ENCODE measurements around the gene MAML1.

MAML1 gene

DNA sequence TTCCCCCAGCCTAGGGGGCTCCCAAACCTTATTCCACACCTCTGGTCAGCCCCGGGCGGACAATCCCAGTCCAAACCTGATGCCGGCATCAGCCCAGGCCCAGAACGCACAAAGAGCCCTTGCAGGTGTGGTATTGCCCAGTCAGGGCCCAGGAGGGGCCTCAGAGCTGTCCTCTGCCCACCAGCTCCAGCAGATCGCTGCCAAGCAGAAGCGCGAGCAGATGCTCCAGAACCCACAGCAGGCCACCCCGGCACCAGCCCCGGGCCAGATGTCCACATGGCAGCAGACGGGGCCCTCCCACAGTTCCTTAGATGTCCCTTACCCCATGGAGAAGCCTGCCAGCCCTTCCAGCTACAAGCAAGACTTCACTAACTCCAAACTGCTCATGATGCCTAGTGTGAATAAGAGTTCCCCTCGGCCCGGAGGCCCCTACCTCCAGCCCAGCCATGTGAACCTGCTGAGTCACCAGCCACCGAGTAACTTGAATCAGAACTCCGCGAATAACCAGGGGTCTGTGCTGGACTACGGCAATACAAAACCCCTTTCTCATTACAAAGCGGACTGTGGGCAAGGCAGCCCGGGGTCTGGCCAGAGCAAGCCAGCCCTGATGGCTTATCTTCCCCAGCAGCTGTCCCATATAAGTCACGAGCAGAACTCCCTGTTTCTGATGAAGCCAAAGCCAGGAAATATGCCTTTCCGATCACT is 33.6 kb downstream of the MAML1 start:
- TF ChIP-seq JUND (IDR thresholded peaks at IDR 0.05; ENCODE audit: low read depth) = no peak
- in situ Hi-C loops (cut with HindIII; ENCODE audit: low pct_unique_long_range_greater_than_20kb, low sequenced_read_pairs) = no loop called here
- no peak for DNase-seq (ENCODE audit: low read depth in 1 of 2, low spot score in 1 of 2)

DNA sequence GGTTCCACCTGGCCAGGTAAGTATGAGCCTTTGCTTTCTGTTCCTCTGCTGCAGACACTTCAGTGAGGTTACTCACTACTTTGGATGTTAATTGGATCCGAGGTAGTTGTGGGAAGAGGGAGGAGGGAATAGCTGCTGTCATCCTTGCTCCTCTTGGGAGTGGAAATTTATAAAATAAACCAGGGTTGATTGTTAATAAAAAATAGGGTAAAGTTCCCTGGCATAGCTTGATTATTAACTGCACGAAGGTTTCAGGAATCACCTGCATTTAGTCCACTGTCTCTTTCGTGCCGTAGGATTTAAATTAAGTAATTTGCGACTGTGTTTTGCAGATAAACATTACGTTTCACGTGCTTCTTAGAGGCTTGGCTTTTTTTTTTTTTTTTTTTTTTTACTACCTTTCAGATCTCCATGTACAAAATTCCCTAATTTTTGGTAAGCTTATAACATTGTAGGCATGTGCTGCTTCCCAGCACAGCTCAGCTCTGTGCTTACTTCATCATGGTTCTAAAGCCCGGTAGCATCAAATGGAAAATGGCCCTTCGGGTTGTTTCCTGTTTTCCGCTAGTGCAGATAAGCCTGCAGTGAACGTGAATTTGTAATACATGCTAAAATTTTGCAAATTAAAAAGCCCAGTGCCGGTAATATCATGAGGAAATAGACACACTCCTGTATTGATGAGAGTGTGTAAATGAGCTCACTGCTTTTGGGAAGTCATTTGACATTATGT is 34.3 kb downstream of the MAML1 start:
- TF ChIP-seq JUND (IDR thresholded peaks at IDR 0.05; ENCODE audit: low read depth) = no peak
- DNase-seq (ENCODE audit: low read depth in 1 of 2, low spot score in 1 of 2) = no peak
- in situ Hi-C loops (cut with HindIII; ENCODE audit: low pct_unique_long_range_greater_than_20kb, low sequenced_read_pairs) = no loop called here

DNA sequence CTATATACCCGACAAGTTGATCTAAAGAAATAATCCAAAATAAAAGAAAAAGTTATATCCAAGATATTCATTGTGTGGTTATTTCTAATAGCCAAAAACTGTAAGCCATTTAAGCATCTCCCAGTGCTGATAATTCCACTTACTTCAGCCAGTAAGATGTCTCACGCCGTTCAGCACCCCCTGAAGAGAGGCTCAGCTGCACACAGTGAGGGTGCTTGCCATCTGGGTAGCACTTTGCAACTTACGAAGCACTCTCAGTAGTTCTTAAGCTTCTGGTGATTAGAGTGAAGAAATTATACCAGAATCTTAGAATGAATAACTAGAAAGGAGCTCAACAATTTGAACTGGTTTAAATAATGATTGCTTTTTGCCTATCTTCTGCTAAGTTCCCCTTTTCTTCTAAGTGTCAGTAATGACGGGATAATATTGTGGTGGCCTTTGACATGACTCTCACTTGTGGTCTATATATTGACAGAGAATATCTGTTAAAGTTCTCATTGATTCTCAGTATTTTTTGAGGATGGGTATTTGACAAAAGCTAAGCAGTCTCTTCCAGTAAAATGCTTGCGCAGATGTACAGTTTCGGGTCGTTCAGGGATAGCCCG is 35.0 kb downstream of the MAML1 start:
- in situ Hi-C loops (cut with HindIII; ENCODE audit: low pct_unique_long_range_greater_than_20kb, low sequenced_read_pairs) = no loop called here
- no peak for TF ChIP-seq JUND (IDR thresholded peaks at IDR 0.05; ENCODE audit: low read depth)
- DNase-seq (ENCODE audit: low read depth in 1 of 2, low spot score in 1 of 2) = no peak

DNA sequence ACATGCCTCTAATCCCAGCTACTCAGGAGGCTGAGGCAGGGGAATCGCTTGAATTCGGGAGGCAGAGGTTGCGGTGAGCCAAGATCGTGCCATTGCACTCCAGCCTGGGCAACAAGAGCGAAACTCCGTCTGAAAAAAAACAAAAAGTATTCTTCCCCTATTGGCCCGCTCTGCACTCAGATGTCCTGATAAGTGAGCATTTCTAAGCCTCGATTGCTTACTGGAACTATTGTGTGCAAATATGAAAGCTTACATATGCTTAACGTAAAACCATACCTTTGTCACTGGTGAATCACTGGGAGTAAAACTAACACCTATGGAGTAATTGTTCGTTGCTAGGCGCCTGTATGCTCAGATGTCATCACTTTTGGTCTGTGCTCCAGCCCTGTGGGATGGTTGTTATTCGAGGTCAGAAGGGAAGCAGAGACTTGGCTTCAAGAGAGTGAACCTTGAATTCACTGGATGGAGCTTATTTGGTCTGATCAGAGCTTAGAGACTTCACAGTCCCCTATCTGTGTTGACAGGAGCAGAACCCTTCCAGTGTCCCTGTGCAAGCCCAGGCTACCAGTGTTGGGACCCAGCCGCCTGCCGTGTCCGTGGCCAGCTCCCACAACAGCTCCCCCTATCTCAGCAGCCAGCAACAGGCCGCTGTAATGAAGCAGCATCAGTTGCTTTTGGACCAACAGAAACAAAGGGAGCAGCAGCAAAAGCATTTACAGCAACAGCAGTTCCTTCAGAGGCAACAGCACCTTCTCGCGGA is 35.9 kb downstream of the MAML1 start:
- no peak for DNase-seq (ENCODE audit: low read depth in 1 of 2, low spot score in 1 of 2)
- in situ Hi-C loops (cut with HindIII; ENCODE audit: low pct_unique_long_range_greater_than_20kb, low sequenced_read_pairs) = no loop called here
- no peak for TF ChIP-seq JUND (IDR thresholded peaks at IDR 0.05; ENCODE audit: low read depth)

DNA sequence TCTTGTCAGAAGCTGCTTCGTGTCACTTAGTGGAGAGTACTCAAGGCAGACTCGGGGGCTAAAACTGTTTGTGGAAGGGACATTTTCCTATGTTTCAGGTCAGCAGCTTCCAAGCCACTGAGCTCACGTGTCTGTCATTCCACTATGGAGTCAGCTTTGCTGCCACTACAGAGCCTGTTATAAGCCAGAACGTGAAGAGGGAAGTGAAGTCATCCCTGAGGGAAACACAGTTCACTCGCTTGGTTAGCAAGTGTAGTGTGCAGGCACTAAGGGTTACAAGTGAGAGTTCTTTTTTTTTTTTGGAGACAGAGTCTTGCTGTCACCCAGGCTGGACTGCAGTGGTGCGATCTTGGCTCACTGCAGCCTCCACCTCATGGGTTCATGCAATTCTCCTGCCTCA is 36.6 kb downstream of the MAML1 start:
- DNase-seq (ENCODE audit: low read depth in 1 of 2, low spot score in 1 of 2) = no peak
- TF ChIP-seq JUND (IDR thresholded peaks at IDR 0.05; ENCODE audit: low read depth) = no peak
- in situ Hi-C loops (cut with HindIII; ENCODE audit: low pct_unique_long_range_greater_than_20kb, low sequenced_read_pairs) = no loop called here

DNA sequence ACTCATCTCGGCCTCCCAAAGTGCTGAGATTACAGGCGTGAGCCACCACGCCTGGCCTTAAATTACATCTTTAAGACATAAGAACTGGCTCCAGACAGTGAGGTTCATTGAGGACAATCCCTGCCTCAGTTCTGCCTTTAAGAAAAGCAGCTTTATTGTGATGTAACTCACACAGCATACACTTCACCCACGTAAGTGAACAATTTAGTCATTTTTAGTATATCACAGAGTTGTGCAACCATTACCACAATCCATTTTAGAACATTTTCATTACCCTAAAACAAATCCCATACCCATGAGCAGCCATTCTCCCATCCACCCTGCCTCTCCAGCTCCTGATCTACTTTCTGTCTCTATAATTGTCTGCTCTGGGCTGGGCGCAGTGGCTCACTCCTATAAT is 37.2 kb downstream of the MAML1 start:
- in situ Hi-C loops (cut with HindIII; ENCODE audit: low pct_unique_long_range_greater_than_20kb, low sequenced_read_pairs) = no loop called here
- DNase-seq (ENCODE audit: low read depth in 1 of 2, low spot score in 1 of 2) = no peak

DNA sequence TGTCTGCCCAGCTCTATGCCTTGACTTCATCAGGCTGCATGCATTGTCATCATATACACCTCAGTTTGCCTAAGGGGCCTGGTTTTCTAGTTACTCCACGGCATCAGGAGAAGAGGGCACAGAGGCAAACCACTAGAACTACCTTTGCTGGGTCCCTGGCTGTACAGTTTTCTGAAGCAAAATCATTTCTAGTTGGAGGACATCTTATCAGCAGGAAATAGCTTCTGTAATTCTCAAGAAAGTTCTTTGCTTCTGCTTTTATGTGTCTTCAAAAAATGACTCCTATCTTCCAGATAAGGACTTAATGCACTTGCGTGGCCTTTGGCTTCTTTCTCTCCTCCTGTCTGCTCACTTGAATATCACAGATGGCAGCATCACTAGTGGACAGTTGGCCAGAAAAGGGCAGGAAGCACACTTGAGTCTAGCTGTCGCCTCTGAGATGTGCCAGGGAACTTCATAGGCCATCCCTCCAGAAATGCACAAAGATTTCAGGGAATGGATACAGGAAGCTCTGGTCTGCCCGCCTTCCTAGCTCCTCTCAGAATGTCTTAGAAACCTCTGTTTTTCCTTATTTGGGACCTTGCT is 38.8 kb downstream of the MAML1 start:
- in situ Hi-C loops (cut with HindIII; ENCODE audit: low pct_unique_long_range_greater_than_20kb, low sequenced_read_pairs) = no loop called here
- no peak for DNase-seq (ENCODE audit: low read depth in 1 of 2, low spot score in 1 of 2)
- TF ChIP-seq JUND (IDR thresholded peaks at IDR 0.05; ENCODE audit: low read depth) = no peak

More for the DNA sequence above, 37.2 kb downstream of the MAML1 start:
- no peak for TF ChIP-seq JUND (IDR thresholded peaks at IDR 0.05; ENCODE audit: low read depth)

DNA sequence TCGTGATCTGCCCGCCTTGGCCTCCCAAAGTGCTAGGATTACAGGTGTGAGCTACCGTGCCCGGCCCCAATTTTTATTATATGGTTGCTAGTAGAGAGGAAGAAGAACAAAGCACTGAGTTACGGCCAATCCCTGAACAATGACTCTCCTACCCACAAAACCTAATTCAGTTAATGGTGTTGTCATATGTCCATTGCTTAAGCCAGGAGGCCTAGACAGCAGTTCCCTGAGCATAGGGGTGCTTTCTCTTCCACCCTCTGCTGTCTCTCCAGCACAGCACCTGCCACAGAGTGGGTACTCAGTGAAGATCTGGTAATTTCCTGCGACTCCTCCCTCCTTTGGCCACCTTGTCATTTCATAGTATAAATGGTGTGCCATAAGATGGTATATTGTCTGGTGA is 39.7 kb downstream of the MAML1 start:
- no peak for DNase-seq (ENCODE audit: low read depth in 1 of 2, low spot score in 1 of 2)
- in situ Hi-C loops (cut with HindIII; ENCODE audit: low pct_unique_long_range_greater_than_20kb, low sequenced_read_pairs) = no loop called here
- no peak for TF ChIP-seq JUND (IDR thresholded peaks at IDR 0.05; ENCODE audit: low read depth)

DNA sequence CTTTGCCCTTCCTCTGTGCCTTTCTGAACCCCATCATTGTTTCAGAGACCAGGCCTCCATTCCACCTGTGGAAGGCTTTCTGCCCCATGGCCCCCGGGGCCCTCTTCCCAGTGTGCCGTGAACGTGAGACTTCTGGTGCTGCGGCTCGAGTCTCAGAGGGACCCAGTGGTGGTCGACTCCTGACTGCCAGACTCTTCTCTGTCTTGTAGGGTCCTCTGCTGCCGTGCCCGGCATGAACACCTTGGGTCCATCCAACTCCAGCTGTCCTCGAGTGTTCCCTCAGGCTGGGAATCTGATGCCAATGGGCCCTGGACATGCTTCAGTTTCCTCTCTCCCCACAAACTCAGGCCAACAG is 41.0 kb downstream of the MAML1 start:
- in situ Hi-C loops (cut with HindIII; ENCODE audit: low pct_unique_long_range_greater_than_20kb, low sequenced_read_pairs) = no loop called here
- DNase-seq (ENCODE audit: low read depth in 1 of 2, low spot score in 1 of 2) = no peak
- TF ChIP-seq JUND (IDR thresholded peaks at IDR 0.05; ENCODE audit: low read depth) = no peak

DNA sequence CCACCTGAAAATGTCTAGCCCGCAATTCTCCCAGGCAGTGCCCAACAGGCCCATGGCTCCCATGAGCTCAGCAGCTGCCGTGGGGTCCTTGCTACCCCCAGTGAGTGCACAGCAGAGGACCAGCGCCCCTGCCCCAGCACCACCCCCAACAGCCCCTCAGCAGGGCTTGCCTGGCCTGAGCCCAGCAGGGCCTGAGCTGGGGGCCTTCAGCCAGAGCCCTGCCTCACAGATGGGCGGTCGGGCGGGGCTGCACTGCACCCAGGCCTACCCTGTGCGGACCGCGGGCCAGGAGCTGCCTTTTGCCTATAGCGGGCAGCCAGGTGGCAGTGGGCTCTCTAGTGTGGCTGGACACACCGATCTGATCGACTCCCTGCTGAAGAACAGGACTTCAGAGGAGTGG is 41.8 kb downstream of the MAML1 start:
- TF ChIP-seq JUND (IDR thresholded peaks at IDR 0.05; ENCODE audit: low read depth) = no peak
- in situ Hi-C loops (cut with HindIII; ENCODE audit: low pct_unique_long_range_greater_than_20kb, low sequenced_read_pairs) = no loop called here
- DNase-seq (ENCODE audit: low read depth in 1 of 2, low spot score in 1 of 2) = no peak

DNA sequence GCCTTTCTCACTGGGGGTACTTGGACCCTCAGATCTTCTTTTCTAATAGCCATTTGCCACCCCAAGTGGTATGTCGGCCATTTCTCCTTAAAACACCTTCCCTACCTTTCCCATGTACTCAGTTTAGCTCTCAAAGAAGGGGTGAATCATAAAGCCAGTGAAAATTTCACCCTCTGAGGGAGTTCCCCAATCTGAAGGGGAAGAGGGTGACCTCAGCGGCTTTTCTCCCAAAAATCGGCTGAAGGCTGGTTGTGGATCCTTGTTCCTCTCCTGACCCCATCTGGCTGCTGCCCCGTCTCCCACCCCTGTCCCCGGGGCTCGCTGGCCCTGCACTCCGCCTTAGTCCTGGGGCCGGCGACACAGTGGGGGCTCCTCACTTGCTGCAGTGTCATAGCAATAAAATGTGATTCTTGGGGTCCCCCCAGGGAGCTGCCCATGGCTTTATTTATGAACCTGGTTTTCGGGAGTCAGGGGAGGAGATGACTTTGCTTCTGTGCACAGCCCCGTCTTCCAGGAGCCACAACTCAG is 43.9 kb downstream of the MAML1 start:
- in situ Hi-C loops (cut with HindIII; ENCODE audit: low pct_unique_long_range_greater_than_20kb, low sequenced_read_pairs) = no loop called here
- DNase-seq (ENCODE audit: low read depth in 1 of 2, low spot score in 1 of 2) = no peak

DNA sequence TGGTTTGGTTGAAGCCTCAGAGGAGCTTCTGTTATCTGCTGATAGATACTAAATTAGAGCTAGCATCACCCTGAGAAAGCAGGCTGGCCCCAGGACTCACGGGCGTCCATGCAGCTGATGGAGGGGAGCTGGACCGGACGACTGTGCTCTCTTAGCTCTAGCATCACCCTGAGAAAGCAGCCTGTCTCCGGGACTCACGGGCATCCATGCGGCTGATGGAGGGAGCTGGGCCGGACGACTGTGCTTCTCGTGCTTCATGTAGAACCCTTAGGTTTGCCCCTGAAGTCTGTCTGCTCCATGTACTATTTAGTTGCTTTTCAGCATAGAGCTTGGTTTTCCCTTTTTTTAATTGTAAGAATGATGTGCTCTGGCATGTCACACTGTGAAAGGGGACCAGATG is 44.8 kb downstream of the MAML1 start:
- TF ChIP-seq JUND (IDR thresholded peaks at IDR 0.05; ENCODE audit: low read depth) = no peak
- DNase-seq (ENCODE audit: low read depth in 1 of 2, low spot score in 1 of 2) = no peak
- in situ Hi-C loops (cut with HindIII; ENCODE audit: low pct_unique_long_range_greater_than_20kb, low sequenced_read_pairs) = no loop called here

More for the DNA sequence above, 43.9 kb downstream of the MAML1 start:
- no peak for TF ChIP-seq JUND (IDR thresholded peaks at IDR 0.05; ENCODE audit: low read depth)

Data from T47D (cell line).